OCI-LY3 (cell line): ENCODE measurements around the gene EARS2.

Experiments used
- CTCF ChIP-seq: fragments of 200-600, 300-600 bp; sonication (generic); IDR thresholded peaks from 2 replicates; pipeline ENCODE4 v1.5.1; 2014; ENCODE audit warnings: antibody characterized with exemption, low read length, low read depth
- EZH2phosphoT487 ChIP-seq: fragments of 200-600 bp; shearing (Covaris generic); IDR thresholded peaks from 2 replicates; pipeline ENCODE4 v1.6.1; 2018; ENCODE audit warnings: antibody characterized with exemption, mixed run types, low read depth

- no peak for TF ChIP-seq CTCF
- no peak for TF ChIP-seq EZH2phosphoT487
These were observed 27.1 kb downstream of the EARS2 start for GRCh38 chr16:23530062-23530461.
